ENCODE measurements around the gene MARK4. TPM values are rescaled to one million over a fixed set of nuclear protein-coding genes. Genes with fewer than 3 reads are reported as not detected.

Gene MARK4
- total RNA-seq, 4 donors from 2014 or later, result 6.4 to 19.6 (median 14.9) TPM

DNA sequence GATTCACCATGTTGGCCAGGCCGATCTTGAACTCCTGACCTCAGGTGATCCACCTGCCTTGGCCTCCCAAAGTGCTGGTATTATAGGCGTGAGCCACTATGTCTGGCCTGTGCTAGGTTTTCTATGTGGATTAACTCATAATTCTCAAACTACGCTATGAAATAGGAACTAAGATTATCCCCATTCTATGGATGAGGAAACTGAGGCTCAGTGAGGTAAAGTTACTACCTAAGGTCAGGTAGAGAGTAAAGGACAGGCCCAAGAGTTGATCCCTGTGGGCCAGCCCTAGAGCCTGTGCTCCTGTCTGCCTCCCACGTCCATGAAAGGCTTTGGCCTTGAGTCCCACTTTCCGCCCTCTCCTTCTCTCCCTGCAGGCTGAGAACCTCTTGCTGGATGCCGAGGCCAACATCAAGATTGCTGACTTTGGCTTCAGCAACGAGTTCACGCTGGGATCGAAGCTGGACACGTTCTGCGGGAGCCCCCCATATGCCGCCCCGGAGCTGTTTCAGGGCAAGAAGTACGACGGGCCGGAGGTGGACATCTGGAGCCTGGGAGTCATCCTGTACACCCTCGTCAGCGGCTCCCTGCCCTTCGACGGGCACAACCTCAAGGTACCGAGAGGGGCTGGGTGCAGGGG lies 20.1 kb downstream of the MARK4 start:
- WGBS, 2 donors, result 89 to 90% methylated on average over 12 to 16 of the region's 21 CpGs
- no peak for DNase-seq
- Histone ChIP-seq H3K9me3 (no peaks in the 10 kb centered on the region), H3K36me3 (peaks cover 0 to 100% (median 11%) of the 10 kb centered on the region in 3 donors), H3K4me3 (no peak overlapping the region), H3K27ac (no peak overlapping the region), H3K27me3 (no peaks in the 10 kb centered on the region), H3K4me1 (no peaks in the 10 kb centered on the region)
- intact Hi-C loops (cut with DNase I), result no loop called here
- TF ChIP-seq POLR2A (IDR thresholded peaks at IDR 0.05), result no peak
- TF ChIP-seq, protein P1, sequence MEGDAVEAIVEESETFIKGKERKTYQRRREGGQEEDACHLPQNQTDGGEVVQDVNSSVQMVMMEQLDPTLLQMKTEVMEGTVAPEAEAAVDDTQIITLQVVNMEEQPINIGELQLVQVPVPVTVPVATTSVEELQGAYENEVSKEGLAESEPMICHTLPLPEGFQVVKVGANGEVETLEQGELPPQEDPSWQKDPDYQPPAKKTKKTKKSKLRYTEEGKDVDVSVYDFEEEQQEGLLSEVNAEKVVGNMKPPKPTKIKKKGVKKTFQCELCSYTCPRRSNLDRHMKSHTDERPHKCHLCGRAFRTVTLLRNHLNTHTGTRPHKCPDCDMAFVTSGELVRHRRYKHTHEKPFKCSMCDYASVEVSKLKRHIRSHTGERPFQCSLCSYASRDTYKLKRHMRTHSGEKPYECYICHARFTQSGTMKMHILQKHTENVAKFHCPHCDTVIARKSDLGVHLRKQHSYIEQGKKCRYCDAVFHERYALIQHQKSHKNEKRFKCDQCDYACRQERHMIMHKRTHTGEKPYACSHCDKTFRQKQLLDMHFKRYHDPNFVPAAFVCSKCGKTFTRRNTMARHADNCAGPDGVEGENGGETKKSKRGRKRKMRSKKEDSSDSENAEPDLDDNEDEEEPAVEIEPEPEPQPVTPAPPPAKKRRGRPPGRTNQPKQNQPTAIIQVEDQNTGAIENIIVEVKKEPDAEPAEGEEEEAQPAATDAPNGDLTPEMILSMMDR (IDR thresholded peaks at IDR 0.05), result no peak

DNA sequence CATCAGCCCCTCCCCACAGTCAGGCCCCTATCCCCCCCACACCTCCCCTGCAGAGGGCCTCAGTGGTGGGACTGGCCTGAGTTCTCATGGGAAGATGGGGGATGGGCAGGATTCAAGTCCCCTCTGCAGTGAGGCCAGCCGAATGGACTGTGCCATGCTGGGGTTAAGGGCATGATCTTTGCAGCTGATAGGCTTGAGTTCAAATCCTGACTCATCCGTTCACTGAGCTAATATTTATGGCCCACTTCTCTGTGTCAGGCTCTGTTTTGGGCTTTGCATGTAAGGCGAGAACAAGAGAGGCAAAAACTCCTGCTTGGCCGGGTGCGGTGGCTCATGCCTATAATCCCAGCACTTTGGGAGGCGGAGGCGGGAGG lies 20.7 kb downstream of the MARK4 start:
- Histone ChIP-seq H3K27me3 (no peaks in the 10 kb centered on the region), H3K27ac (no peak overlapping the region), H3K4me1 (no peaks in the 10 kb centered on the region), H3K9me3 (no peaks in the 10 kb centered on the region), H3K4me3 (no peak overlapping the region), H3K36me3 (peaks cover 0 to 99% (median 11%) of the 10 kb centered on the region in 3 donors)
- WGBS, 2 donors, result 30 to 63% methylated on average over 2 of the region's 7 CpGs
- TF ChIP-seq, protein P1 (IDR thresholded peaks at IDR 0.05), result no peak
- TF ChIP-seq POLR2A (IDR thresholded peaks at IDR 0.05), result no peak
- intact Hi-C loops (cut with DNase I), result no loop called here
- DNase-seq, result no peak

DNA sequence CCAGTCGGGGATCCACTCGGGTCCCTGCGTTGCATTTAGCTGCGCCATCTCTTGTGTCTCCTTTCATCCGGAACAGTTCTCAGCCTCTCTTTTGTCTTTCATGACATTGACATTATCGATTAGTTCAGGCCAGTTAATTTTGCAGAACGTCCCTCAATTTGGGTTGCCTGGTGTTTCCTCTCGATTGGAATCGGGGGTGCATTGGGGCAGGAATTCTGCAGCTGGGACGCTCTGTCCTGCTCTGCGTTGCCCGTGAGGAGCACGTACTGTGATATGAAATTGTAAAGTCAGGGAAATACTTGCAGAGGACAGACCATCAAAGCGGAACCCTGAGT lies 22.4 kb downstream of the MARK4 start:
- DNase-seq, result no peak
- WGBS, 2 donors, result 84 to 88% methylated on average over 8 to 13 of the region's 14 CpGs
- intact Hi-C loops (cut with DNase I), result no loop called here
- peak overlapping the region in 1 of 4 donors; percentile 9 for H3K27ac ChIP-seq
- no peaks in the 10 kb centered on the region for H3K27me3 ChIP-seq
- H3K36me3 ChIP-seq, result peaks cover 10 to 99% (median 17%) of the 10 kb centered on the region in 3 donors
- TF ChIP-seq, protein P1 (IDR thresholded peaks at IDR 0.05), result no peak
- TF ChIP-seq POLR2A (IDR thresholded peaks at IDR 0.05), result no peak
- no peaks in the 10 kb centered on the region for H3K4me1 ChIP-seq
- H3K9me3 ChIP-seq, result no peaks in the 10 kb centered on the region
- no peak overlapping the region for H3K4me3 ChIP-seq

DNA sequence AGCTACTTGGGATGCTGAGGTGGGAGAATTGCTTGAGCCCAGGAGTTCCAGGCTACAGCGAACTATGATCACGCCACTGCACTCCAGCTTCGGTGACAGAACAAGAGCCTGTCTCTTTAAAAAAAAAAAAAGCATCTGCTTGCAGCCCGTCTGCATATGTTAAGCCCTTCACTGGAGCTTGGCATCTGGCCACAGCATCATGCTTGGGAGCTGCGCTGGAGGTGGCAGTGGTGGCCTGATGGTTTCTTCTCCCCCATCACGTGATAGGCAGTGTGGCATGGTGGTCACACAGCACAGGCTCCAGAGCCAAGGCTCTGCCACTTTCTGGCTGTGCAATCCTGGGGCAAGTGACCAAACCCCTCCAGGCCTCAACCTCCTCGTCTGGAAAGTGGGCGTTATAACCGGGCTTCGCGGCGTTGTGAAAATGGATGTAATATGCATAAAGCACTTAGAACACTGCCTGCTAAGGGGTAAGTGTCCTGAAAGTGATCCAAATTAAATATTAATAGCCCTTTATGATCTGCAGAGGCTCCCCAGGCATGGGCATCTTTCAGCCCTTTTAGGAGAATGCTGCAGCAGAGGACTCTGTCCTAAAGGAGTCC lies 24.4 kb downstream of the MARK4 start:
- WGBS, 2 donors, result 66% methylated on average over 11 to 12 of the region's 12 CpGs
- H3K36me3 ChIP-seq, result peaks cover 10 to 99% (median 26%) of the 10 kb centered on the region in 3 donors
- intact Hi-C loops (cut with DNase I), result no loop called here
- H3K9me3 ChIP-seq, result no peaks in the 10 kb centered on the region
- DNase-seq, result no peak
- no peak overlapping the region for H3K27ac ChIP-seq
- TF ChIP-seq POLR2A (IDR thresholded peaks at IDR 0.05), result no peak
- TF ChIP-seq, protein P1 (IDR thresholded peaks at IDR 0.05), result no peak
- H3K4me3 ChIP-seq, result no peak overlapping the region
- no peaks in the 10 kb centered on the region for H3K4me1 ChIP-seq
- H3K27me3 ChIP-seq, result no peaks in the 10 kb centered on the region

DNA sequence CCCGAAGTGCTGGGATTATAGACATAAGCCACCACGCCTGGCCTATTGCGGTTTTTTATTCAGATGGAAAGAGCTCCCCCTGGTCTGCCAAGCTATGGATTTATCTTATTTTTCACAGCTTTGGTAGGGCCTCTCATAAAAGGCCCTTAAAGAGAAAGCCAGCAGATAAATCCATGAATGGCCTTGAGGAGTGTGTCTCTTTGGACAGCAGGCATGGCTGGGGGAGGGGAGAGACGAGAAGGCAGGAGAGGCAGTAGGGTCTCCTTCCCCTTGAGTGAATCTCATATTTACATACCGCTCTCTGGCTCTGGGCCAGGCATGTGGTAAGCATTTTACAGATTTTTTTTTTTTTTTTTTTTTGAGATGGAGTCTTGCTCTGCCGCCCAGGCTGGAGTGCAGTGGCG lies 25.2 kb downstream of the MARK4 start:
- H3K27ac ChIP-seq, result no peak overlapping the region
- peaks cover 10 to 99% (median 25%) of the 10 kb centered on the region in 3 donors for H3K36me3 ChIP-seq
- no peaks in the 10 kb centered on the region for H3K4me1 ChIP-seq
- TF ChIP-seq, protein P1 (IDR thresholded peaks at IDR 0.05), result no peak
- no peaks in the 10 kb centered on the region for H3K27me3 ChIP-seq
- DNase-seq, result no peak
- 69 to 80% methylated on average over 3 to 4 of the region's 7 CpGs for WGBS, 2 donors
- no peaks in the 10 kb centered on the region for H3K9me3 ChIP-seq
- intact Hi-C loops (cut with DNase I), result no loop called here
- no peak overlapping the region for H3K4me3 ChIP-seq

Data from esophagus squamous epithelium (tissue), 5 donors.